K562 (cell line): ENCODE measurements around the gene CNKSR1. TPM values are rescaled to one million over a fixed set of nuclear protein-coding genes. Genes with fewer than 3 reads are reported as not detected.

Experiments used
- BACH1 ChIP-seq: fragments of 200-800 bp; sonication (Bioruptor generic); IDR thresholded peaks from 2 replicates; pipeline ENCODE4 v1.6.1; 2016; ENCODE audit warnings: missing genetic modification characterization, missing compliant biosample characterization
- ELF4 ChIP-seq: fragments of 450-650 bp; formaldehyde crosslinking; IDR thresholded peaks from 2 replicates; pipeline ENCODE4 v1.4.0; 2022; ENCODE audit warnings: missing genetic modification characterization
- FOXP4 ChIP-seq: sonication (generic); formaldehyde crosslinking; IDR thresholded peaks from 2 replicates; pipeline ENCODE4 v1.8.0; 2022; ENCODE audit warnings: mild to moderate bottlenecking, missing genetic modification reagents, borderline replicate concordance
- KHSRP ChIP-seq: fragments of 450-650 bp; IDR thresholded peaks from 2 replicates; pipeline ENCODE4 v1.6.1; 2017
- MAFF ChIP-seq: IDR thresholded peaks from 2 replicates; pipeline ENCODE4 v1.6.1; 2012; ENCODE audit warnings: low read length, improper control_type of control experiment
- MBD1 ChIP-seq: fragments of 250-450 bp; sonication (Bioruptor Pico); IDR thresholded peaks from 2 replicates; pipeline ENCODE4 v1.8.0; 2022; ENCODE audit warnings: inconsistent platforms
- MLX ChIP-seq, 2 experiments: fragments of 450-650 bp in 1 of 2; sonication (generic) in 1 of 2; formaldehyde crosslinking; conservative IDR thresholded peaks; 2 replicates each; pipeline versions ENCODE4 v1.4.0 to v1.8.1; 2020 to 2022; ENCODE audit warnings: mild to moderate bottlenecking in 1 of 2, missing genetic modification reagents in 1 of 2
- NFRKB ChIP-seq: fragments of 450-650 bp; IDR thresholded peaks from 2 replicates; pipeline ENCODE4 v1.6.1; 2016; ENCODE audit warnings: low read depth
- PREB ChIP-seq: sonication (generic); formaldehyde crosslinking; IDR thresholded peaks from 2 replicates; pipeline ENCODE4 v1.8.1; 2023; ENCODE audit warnings: mild to moderate bottlenecking, missing genetic modification reagents
- SIN3A ChIP-seq, 2 experiments: fragments of 150-350 bp in 1 of 2; IDR thresholded peaks; 2 replicates each; pipeline ENCODE4 v1.6.1; 2011 to 2016; ENCODE audit warnings: borderline replicate concordance in 2 of 2, low read depth in 2 of 2, low read length in 2 of 2, mild to moderate bottlenecking in 2 of 2, moderate library complexity in 2 of 2; ENCODE audit not compliant: control insufficient read depth in 1 of 2
- SMARCA5 ChIP-seq: fragments of 450-650 bp; IDR thresholded peaks from 2 replicates; pipeline ENCODE4 v1.6.1; 2016
- SRSF3 ChIP-seq: fragments of 200-400 bp; formaldehyde crosslinking; IDR thresholded peaks from 2 replicates; pipeline ENCODE4 v1.6.1; 2016; ENCODE audit warnings: mild to moderate bottlenecking, low read length, moderate library complexity; ENCODE audit not compliant: insufficient read depth
- TCF7L2 ChIP-seq: fragments of 150-350 bp; IDR thresholded peaks from 2 replicates; pipeline ENCODE4 v1.6.1; 2016; ENCODE audit warnings: low read depth, mild to moderate bottlenecking, low read length, moderate library complexity
- ZFP30 ChIP-seq: fragments of 250-450 bp; sonication (Bioruptor Pico); IDR thresholded peaks from 2 replicates; pipeline ENCODE4 v1.8.0; 2022; ENCODE audit warnings: moderate library complexity, mild to moderate bottlenecking, inconsistent platforms, borderline replicate concordance
- ZNF12 ChIP-seq: sonication (generic); formaldehyde crosslinking; IDR thresholded peaks from 2 replicates; pipeline ENCODE4 v1.4.0; 2020; ENCODE audit warnings: mild to moderate bottlenecking, missing genetic modification reagents
- ZNF134 ChIP-seq: fragments of 250-450 bp; sonication (Bioruptor Pico); conservative IDR thresholded peaks from 2 replicates; pipeline ENCODE4 v1.4.0; 2020
- ZNF311 ChIP-seq: fragments of 250-450 bp; sonication (Bioruptor Pico); IDR thresholded peaks from 2 replicates; pipeline ENCODE4 v1.4.0; 2020; ENCODE audit warnings: mild to moderate bottlenecking, moderate library complexity
- ZNF584 ChIP-seq: fragments of 200-800 bp; sonication (Bioruptor generic); IDR thresholded peaks from 2 replicates; pipeline ENCODE4 v1.6.1; 2016; ENCODE audit warnings: low read depth, mild to moderate bottlenecking, missing genetic modification characterization, missing compliant biosample characterization
- ZNF639 ChIP-seq, 2 experiments: fragments of 200-800 bp in 1 of 2; sonication (Bioruptor generic) in 1 of 2; sonication (generic) in 1 of 2; formaldehyde crosslinking in 1 of 2; IDR thresholded peaks in 1 of 2; conservative IDR thresholded peaks in 1 of 2; 2 replicates each; pipeline versions ENCODE4 v1.5.0 to v1.6.1; 2016 to 2020; ENCODE audit warnings: missing compliant biosample characterization in 1 of 2, missing genetic modification characterization in 1 of 2, missing genetic modification reagents in 1 of 2
- ZNF778 ChIP-seq: fragments of 450-650 bp; formaldehyde crosslinking; IDR thresholded peaks from 2 replicates; pipeline ENCODE4 v1.4.0; 2020; ENCODE audit warnings: mild to moderate bottlenecking, moderate library complexity
- polyA plus RNA-seq, 8 experiments: library from polyadenylated mRNA; depleted of rRNA in 4 of 8; stranded (reverse) in 5 of 8; unstranded in 3 of 8; fragments of >200 nt; fragmentation: Nextera tagmentation in 2 of 8; fragmentation: Illumina TruSeq in 1 of 8; extraction: Ambion mirVana in 2 of 8; extraction: Trizol in 1 of 8; gene quantifications; 2 replicates each; pipeline versions ENCODE4 v1.2.1 to v1.2.3, GENCODE V29; 2011 to 2014; ENCODE audit warnings: inconsistent platforms in 1 of 8, missing spikeins in 1 of 8
- total RNA-seq, 7 experiments: library from RNA; depleted of rRNA in 6 of 7; stranded (reverse); fragments of >200 nt in 6 of 7; fragmentation: Illumina TruSeq in 2 of 7; extraction: Trizol in 2 of 7; gene quantifications; 2 replicates each; pipeline versions ENCODE4 v1.2.1 to v1.2.3, GENCODE V29; 2011 to 2021; ENCODE audit warnings: low replicate concordance in 1 of 7

The CNKSR1 gene
- total and polyA plus RNA-seq, 9 of the 15 experiments (the other 6 are each of a cell fraction or from before 2014, with no cell fraction given) = 0.03 to 2.8 (median 1.1) TPM

GRCh38 chr1:26169669-26170471 is 7.4 kb upstream of the CNKSR1 start, which contains the start of gene ZNF593 (continued):
- TF ChIP-seq FOXP4 (CRISPR knock-in tag) (peak; percentile 86; the same call in 1 of the 2 replicates), PREB (CRISPR knock-in tag) (no peak), MAFF (no peak), SRSF3 (no peak), ZNF778 (CRISPR knock-in tag) (no peak), TCF7L2 (no peak), ZFP30 (CRISPR knock-in tag) (no peak), NFRKB (0 out of 2 replicates have a peak, but pooled peaks have one; percentile 46), MLX (CRISPR knock-in tag; conservative IDR thresholded peaks at IDR 0.05) (peak in 1 of 2 experiments; percentile 50; a peak in 2 of 4 replicates), ZNF12 (CRISPR knock-in tag) (no peak), SMARCA5 (no peak), KHSRP (peak; percentile 97), ZNF311 (CRISPR knock-in tag) (no peak), ZNF134 (CRISPR knock-in tag) (no peak), ZNF584 (CRISPR knock-in tag) (no peak), ZNF639 (CRISPR knock-in tag; conservative IDR thresholded peaks at IDR 0.05 in 1 of 2, IDR thresholded peaks at IDR 0.05 in 1 of 2) (peak in 1 of 2 experiments; percentile 71; a peak in 1 of 4 replicates), SIN3A (IDR thresholded peaks at IDR 0.05; ENCODE audit: borderline replicate concordance in 2 of 2, control insufficient read depth in 1 of 2, low read depth in 2 of 2, low read length in 2 of 2) (peak; percentile 98 to 99), BACH1 (peak; percentile 73), MBD1 (no peak), ELF4 (peak; percentile 87)
